Stimulated activated CD4-positive, alpha-beta T cell treated with anti-CD3 and anti-CD28 coated beads, Interleukin-4, amount 100 ng/mL, for 48 hours (primary cell): Measurements from ENCODE around the gene AURKAIP1.

Experiments used
- DNase-seq, 2 donors: peaks; one replicate each; pipeline ENCODE4 v3.0.0-alpha.2; 2020; ENCODE audit warnings: low read depth in 2 of 2

Gene AURKAIP1

DNA sequence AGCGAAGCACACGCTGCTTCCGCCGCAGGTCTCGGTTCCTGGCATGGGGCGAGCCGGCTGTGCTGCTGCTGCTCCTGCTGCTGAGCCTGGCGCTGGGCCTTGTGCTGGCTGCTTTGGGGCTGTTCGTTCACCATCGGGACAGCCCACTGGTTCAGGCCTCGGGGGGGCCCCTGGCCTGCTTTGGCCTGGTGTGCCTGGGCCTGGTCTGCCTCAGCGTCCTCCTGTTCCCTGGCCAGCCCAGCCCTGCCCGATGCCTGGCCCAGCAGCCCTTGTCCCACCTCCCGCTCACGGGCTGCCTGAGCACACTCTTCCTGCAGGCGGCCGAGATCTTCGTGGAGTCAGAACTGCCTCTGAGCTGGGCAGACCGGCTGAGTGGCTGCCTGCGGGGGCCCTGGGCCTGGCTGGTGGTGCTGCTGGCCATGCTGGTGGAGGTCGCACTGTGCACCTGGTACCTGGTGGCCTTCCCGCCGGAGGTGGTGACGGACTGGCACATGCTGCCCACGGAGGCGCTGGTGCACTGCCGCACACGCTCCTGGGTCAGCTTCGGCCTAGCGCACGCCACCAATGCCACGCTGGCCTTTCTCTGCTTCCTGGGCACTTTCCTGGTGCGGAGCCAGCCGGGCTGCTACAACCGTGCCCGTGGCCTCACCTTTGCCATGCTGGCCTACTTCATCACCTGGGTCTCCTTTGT, 41.3 kb downstream of the AURKAIP1 start:
- no peak for DNase-seq

DNA sequence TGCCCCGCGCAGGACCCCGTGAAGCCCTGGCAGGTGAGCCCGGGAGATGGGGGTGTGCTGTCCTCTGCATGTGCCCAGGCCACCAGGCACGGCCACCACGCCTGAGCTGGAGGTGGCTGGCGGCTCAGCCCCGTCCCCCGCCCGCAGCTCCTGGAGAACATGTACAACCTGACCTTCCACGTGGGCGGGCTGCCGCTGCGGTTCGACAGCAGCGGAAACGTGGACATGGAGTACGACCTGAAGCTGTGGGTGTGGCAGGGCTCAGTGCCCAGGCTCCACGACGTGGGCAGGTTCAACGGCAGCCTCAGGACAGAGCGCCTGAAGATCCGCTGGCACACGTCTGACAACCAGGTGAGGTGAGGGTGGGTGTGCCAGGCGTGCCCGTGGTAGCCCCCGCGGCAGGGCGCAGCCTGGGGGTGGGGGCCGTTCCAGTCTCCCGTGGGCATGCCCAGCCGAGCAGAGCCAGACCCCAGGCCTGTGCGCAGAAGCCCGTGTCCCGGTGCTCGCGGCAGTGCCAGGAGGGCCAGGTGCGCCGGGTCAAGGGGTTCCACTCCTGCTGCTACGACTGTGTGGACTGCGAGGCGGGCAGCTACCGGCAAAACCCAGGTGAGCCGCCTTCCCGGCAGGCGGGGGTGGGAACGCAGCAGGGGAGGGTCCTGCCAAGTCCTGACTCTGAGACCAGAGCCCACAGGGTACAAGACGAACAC, 42.1 kb downstream of the AURKAIP1 start:
- no peak for DNase-seq

DNA sequence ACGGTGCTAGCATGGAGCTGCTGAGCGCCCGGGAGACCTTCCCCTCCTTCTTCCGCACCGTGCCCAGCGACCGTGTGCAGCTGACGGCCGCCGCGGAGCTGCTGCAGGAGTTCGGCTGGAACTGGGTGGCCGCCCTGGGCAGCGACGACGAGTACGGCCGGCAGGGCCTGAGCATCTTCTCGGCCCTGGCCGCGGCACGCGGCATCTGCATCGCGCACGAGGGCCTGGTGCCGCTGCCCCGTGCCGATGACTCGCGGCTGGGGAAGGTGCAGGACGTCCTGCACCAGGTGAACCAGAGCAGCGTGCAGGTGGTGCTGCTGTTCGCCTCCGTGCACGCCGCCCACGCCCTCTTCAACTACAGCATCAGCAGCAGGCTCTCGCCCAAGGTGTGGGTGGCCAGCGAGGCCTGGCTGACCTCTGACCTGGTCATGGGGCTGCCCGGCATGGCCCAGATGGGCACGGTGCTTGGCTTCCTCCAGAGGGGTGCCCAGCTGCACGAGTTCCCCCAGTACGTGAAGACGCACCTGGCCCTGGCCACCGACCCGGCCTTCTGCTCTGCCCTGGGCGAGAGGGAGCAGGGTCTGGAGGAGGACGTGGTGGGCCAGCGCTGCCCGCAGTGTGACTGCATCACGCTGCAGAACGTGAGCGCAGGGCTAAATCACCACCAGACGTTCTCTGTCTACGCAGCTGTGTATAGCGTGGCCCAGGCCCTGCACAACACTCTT, 42.8 kb downstream of the AURKAIP1 start:
- DNase-seq: no peak

DNA sequence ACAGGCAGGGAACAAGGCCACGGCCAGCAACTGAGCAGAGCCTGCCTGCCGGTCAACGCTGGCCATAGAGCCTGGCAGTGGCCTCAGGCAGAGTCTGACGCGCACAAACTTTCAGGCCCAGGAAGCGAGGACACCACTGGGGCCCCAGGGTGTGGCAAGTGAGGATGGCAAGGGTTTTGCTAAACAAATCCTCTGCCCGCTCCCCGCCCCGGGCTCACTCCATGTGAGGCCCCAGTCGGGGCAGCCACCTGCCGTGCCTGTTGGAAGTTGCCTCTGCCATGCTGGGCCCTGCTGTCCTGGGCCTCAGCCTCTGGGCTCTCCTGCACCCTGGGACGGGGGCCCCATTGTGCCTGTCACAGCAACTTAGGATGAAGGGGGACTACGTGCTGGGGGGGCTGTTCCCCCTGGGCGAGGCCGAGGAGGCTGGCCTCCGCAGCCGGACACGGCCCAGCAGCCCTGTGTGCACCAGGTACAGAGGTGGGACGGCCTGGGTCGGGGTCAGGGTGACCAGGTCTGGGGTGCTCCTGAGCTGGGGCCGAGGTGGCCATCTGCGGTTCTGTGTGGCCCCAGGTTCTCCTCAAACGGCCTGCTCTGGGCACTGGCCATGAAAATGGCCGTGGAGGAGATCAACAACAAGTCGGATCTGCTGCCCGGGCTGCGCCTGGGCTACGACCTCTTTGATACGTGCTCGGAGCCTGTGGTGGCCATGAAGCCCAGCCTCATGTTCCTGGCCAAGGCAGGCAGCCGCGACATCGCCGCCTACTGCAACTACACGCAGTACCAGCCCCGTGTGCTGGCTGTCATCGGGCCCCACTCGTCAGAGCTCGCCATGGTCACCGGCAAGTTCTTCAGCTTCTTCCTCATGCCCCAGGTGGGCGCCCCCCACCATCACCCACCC, 43.7 kb downstream of the AURKAIP1 start, which contains the start of gene TAS1R3:
Gene TAS1R3, plus strand, starts transcription at position 213 of the 898 bp plus-strand sequence. Its CDS starts 66 bp downstream, at position 279.
- DNase-seq: no peak

DNA sequence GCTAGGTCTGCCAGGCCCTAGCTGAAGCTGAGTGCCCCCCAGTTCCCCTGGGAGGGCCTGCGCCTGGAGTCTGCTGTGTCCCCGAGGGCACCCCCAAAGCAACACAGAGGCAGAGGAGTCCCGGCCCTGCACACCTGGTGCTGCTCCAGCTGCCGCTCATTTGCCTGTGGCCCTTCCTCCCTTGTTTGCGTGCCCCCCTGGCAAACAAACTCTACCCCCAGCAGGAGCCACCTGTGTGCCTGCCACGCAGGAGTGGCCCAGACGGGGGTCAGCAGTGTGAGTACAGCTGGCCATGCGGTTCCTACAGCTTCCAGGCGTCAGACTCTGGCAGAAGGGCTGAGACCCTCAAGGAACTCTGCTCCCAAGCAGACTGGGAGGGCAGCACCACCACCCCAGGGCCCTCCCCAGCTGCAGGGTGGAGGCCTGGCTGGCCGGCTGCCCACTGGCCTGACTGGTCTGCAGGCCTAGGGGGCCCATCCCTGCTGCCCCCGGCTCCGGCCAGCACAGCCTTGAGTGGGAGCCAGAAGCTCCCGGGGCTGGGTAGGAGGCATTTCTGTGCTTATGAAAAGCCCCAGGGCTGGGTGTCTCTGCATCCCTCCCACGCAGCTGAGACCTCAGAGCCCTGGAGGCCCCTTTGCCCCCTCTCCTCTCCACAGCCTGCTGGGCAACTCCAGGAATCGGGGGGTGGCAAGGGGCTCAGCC, 44.5 kb downstream of the AURKAIP1 start:
- no peak for DNase-seq

DNA sequence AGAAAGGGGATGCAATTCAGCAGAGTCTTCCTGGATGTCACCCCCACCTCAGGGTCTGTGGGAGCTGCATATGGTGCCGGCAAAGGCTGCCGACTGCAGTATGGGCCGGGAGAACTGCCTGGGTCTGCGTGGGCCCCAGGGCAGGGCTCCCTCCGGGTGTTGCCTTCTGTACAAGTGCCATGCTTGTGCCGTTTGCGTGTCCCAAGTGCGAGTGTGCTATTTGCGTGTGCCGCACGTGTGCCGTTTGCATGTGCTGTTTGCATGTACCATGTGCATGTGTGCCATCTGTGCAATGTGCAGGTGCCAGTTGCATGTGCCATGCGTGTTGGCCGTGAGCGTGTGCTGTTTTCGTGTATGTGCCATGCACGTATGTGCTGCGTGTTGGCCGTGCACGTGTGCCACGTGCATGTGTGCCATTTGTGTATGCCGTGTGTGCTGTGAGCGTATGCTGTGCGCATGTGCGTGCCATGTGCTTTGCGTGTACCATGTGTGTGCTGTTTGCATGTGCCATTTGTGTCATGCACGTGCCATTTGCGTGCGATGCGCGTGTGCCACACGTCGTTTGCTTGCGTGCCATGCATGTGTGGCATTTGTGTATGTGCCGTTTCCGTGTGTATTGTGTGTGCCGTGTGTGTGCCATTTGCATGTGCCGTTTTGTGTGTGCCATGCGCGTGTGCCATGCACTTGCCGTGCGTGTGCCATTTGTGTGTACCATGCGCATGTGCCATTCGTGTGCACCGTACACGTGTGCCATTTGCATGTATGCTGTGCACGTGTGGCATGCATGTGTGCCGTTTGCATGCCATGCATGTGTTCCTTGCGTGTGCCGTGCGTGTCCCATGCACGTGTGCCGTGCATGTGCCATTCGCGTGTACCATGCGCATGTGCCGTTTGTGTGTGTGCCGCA, 45.5 kb downstream of the AURKAIP1 start:
- no peak for DNase-seq

DNA sequence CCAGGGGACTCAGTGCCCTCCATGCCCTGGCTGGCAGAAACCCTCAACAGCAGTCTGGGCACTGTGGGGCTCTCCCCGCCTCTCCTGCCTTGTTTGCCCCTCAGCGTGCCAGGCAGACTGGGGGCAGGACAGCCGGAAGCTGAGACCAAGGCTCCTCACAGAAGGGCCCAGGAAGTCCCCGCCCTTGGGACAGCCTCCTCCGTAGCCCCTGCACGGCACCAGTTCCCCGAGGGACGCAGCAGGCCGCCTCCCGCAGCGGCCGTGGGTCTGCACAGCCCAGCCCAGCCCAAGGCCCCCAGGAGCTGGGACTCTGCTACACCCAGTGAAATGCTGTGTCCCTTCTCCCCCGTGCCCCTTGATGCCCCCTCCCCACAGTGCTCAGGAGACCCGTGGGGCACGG, 46.8 kb downstream of the AURKAIP1 start:
- no peak for DNase-seq

DNA sequence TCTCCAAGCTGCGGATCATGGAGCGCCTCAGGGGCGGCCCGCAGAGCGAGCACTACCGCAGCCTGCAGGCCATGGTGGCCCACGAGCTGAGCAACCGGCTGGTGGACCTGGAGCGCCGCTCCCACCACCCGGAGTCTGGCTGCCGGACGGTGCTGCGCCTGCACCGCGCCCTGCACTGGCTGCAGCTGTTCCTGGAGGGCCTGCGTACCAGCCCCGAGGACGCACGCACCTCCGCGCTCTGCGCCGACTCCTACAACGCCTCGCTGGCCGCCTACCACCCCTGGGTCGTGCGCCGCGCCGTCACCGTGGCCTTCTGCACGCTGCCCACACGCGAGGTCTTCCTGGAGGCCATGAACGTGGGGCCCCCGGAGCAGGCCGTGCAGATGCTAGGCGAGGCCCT, 47.7 kb downstream of the AURKAIP1 start:
- no peak for DNase-seq

DNA sequence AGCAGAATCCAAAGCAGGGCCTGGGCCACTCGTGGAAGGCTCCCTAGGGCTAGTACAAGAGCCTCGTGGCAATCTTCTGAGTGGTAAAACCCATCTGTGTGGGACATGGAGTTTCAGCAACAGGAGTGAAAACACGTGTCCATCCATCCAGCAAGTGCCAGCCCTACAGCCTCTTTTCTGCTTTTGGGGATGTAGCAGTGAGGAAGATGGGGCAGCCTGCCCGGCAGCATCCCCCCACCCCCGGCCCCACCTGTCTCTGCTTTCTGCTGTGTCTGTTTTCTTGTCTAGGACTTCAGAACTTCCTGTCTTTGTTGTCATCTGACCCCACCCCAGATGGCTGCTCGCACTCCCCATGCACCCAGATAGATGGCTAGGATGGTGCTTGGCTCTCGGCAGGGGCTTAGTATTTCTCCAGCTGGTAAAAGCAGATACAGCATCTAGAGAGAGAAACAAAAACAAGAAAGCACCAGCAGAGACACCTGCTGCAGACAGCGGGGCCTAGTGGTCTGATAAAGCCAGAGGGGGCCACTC, 48.9 kb downstream of the AURKAIP1 start:
- DNase-seq: no peak

DNA sequence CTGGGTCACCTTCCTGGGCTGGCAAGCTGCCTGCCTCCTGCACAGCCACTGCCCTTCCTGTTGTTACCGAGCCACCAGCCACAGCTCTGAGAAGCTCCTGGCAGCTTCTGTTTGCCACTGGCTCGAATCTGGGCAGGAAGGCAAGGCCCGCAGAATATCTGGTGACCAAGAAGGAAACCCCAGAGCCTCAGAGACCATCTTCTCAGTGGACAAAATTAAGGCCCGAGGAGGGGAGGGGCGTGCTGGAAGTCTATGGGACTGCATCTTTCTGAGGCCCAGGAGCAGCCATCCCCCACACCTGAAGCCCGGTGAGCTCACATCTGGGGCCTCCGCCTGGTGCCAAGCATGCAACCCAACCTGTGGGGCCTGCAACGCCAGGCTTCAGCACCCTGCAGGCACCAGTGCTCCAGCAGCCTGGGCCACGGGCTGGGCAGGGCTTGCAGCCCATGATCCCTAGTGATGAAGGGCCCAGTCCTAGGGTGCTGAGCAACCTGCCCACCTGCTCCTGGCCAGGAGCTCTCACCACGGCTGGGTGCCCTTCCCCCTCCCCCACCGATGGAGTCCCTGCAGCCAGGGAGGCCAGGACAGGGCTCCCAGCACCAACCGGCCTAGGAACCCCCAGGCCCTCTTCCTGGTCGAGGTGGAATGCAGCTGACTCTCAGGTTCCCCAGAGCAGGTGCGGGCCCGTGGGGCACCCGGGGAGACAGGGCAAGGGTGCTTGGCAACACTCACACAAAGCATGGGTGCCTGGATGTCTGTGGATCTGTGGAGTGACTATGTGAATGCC, 49.5 kb downstream of the AURKAIP1 start:
- DNase-seq: no peak

DNA sequence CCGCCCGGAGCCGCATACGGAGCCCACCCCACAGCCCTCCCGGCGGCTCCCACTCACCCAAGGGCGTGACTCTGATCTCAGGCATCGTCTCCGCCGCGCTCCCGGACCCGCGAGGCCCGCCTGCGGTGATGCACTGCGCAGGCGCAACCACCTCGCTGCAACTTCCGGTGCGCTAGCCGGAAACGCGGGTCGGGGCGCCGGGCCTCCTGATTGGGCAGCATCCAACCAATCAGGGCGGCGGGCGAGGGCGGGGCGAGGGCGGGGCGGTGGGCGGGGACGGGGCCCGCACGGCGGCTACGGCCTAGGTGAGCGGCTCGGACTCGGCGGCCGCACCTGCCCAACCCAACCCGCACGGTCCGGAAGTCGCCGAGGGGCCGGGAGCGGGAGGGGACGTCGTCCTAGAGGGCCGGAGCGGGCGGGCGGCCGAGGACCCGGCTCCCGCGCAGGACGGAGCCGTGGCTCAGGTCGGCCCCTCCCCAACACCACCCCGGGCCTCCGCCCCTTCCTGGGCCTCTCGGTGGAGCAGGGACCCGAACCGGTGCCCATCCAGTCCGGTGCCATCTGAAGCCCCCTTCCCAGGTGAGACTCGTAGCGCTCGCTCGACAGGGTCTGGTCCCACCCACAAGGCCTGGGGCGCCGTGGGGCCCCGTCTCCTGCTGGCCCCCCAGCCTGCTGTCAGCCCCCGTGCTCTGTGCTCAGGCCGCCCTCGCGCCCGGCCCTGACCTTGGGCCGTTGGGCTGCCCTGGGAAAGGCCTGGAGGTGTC, 50.3 kb downstream of the AURKAIP1 start, which contains the start of the genes CPTP and INTS11:
Gene CPTP, plus strand, starts transcription at position 279 of the 764 bp plus-strand sequence. CDS start 2,109 bp downstream, outside the sequence.
Gene INTS11, minus strand, starts transcription at position 137 of the 764 bp plus-strand sequence. Its CDS starts 52 bp downstream, at position 85.
- DNase-seq: peak; percentile 93 to 96

DNA sequence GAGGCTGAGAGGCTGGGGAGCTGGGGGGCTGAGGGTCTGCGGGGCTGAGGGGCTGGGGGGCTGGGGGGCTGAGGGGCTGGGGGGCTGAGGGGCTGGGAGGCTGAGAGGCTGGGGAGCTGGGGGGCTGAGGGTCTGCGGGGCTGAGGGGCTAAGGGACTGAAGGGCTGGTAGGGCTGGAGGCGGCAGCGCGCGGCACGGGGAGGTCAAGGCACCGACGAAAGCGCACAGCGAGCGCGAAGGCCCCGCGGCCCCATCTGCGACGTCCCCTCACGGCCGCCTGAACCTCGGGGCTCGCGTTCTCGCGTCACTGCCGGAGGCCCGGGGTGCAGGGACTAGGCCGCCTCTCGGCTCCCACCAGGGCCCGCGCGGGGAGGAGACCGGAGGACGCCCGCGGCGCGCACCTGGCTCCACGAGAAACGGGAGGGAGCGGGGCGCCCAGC, 50.9 kb downstream of the AURKAIP1 start:
- DNase-seq: no peak
